ENCODE measurements around the gene SUGP1.

GRCh38 chr19:19257137-19257536 is 63.2 kb downstream of the SUGP1 start:
- no peak for TF ChIP-seq POLR2A (IDR thresholded peaks at IDR 0.05; ENCODE audit: low read length)
- no peak for TF ChIP-seq GATA1 (IDR thresholded peaks at IDR 0.05; ENCODE audit: low read depth, low read length)
